ENCODE data around the gene PCLO. TPM values are rescaled to one million over a fixed set of nuclear protein-coding genes. Genes with fewer than 3 reads are reported as not detected.

Gene PCLO
- total and polyA plus RNA-seq, 2 of the 8 experiments (the other 6 are each of a cell fraction or from before 2014, with no cell fraction given), result 1.5 to 3.2 TPM

DNA sequence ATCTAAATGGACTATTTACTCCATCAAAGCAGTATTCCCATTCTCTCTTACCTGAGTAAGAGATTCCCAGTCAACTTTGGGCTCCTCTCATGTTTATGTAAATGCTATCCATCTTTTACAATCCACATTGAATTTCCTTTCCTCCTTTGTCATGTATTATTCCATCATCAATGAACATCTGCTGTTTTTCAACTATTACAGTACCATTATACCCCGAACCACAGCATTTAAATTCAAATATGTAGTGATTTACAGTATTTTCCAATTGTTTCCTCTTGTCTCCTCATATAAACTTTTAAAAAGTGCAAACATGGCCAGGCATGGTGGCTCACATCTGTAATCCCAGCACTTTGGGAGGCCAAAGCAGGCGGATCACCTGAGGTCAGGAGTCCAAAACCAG is 20.3 kb downstream of the PCLO start:
- 79% methylated on average over 2 of the region's 2 CpGs; no CpG with 5 or more reads in 1 of the 2 experiments for WGBS, 2 experiments (ENCODE audit: extremely low coverage in 1 of 2, insufficient coverage in 1 of 2, insufficient read length in 1 of 2, insufficient replicate concordance in 2 of 2, low coverage in 1 of 2, low lambda C conversion rate in 2 of 2, missing lambda C conversion rate in 1 of 2)
- Histone ChIP-seq H2BK5ac (ENCODE audit: low read depth, low read length) (no peak overlapping the region), H4K91ac (replicated peaks; ENCODE audit: insufficient read length, low read length) (no peak overlapping the region)
- TF ChIP-seq ZNF274 (IDR thresholded peaks at IDR 0.05; ENCODE audit: borderline replicate concordance, extremely low read depth, low read length), result no peak
- TF ChIP-seq JUN (IDR thresholded peaks at IDR 0.05; ENCODE audit: low read depth, low read length), result no peak
- TF ChIP-seq ASH2L (IDR thresholded peaks at IDR 0.05; ENCODE audit: low read length), result no peak
- TF ChIP-seq SRF (IDR thresholded peaks at IDR 0.05; ENCODE audit: low read depth, low read length), result no peak
- TF ChIP-seq GABPA (IDR thresholded peaks at IDR 0.05; ENCODE audit: borderline replicate concordance, insufficient read depth, low read length), result no peak
- no peak for TF ChIP-seq SP1 (IDR thresholded peaks at IDR 0.05; ENCODE audit: low read depth, low read length)

More for the DNA sequence above, 20.3 kb downstream of the PCLO start:
- no peak overlapping the region for H3K4me3 ChIP-seq (ENCODE audit: extremely low read depth in 1 of 4, insufficient read depth in 2 of 4, low read depth in 3 of 4, low read length in 4 of 4)
- no peaks in the 10 kb centered on the region for H3K23me2 ChIP-seq (ENCODE audit: low read depth, low read length)
- no peak for FAIRE-seq
- no peak overlapping the region for H3K56ac ChIP-seq (replicated peaks; ENCODE audit: insufficient read length, low read depth, low read length)
- no peak overlapping the region for H4K5ac ChIP-seq (ENCODE audit: insufficient read length, low read depth, low read length)
- no peak overlapping the region for H3K23ac ChIP-seq (ENCODE audit: insufficient read length)
- H3K79me1 ChIP-seq (ENCODE audit: low read depth, low read length), result no peaks in the 10 kb centered on the region; the same call in 1 of the 2 replicates
- no peak overlapping the region for H2AK5ac ChIP-seq (ENCODE audit: low read depth, low read length)
- H2BK120ac ChIP-seq (replicated peaks; ENCODE audit: low read depth, low read length), result no peak overlapping the region
- H2BK12ac ChIP-seq (ENCODE audit: low read depth, low read length), result no peak overlapping the region
- no peaks in the 10 kb centered on the region for H3K27me3 ChIP-seq (replicated peaks in 1 of 4; ENCODE audit: control insufficient read depth in 3 of 4, extremely low read depth in 1 of 4, insufficient read depth in 3 of 4, low read length in 3 of 4)
- no peak overlapping the region for H3K27ac ChIP-seq (ENCODE audit: low read depth, low read length)
- no peak overlapping the region for H2AFZ ChIP-seq (ENCODE audit: low read length)
- no peaks in the 10 kb centered on the region for H3K36me3 ChIP-seq (ENCODE audit: control insufficient read depth in 2 of 4, insufficient read depth in 4 of 4, low read length in 3 of 4)
- no peak overlapping the region for H3K9ac ChIP-seq (replicated peaks in 1 of 4; ENCODE audit: extremely low read depth in 1 of 4, low read depth in 3 of 4, low read length in 3 of 4)
- no peaks in the 10 kb centered on the region for H3K9me3 ChIP-seq (ENCODE audit: insufficient read depth in 2 of 2, low read depth in 1 of 2, low read length in 1 of 2)
- ChIA-PET POLR2A (ENCODE audit: partially characterized antibody) (interaction anchor here (0.7 kb wide), 1 partner anchor 91 kb away, joined by 4 read pairs; no protein-coding TSS in a partner anchor), CTCF (ENCODE audit: partially characterized antibody) (interaction anchor here (1.0 kb wide), 1 partner anchor 20 kb away, joined by 3 read pairs; the partner anchor contains the start of gene PCLO)
- H2BK20ac ChIP-seq (ENCODE audit: low read length), result no peak overlapping the region
- H4K20me1 ChIP-seq (replicated peaks in 1 of 2; ENCODE audit: control insufficient read depth in 1 of 2, insufficient read depth in 2 of 2, low read length in 2 of 2), result no peaks in the 10 kb centered on the region
- H2BK15ac ChIP-seq (ENCODE audit: low read length), result no peak overlapping the region
- H3K18ac ChIP-seq (ENCODE audit: extremely low read depth, low read length), result no peak overlapping the region
- no peak overlapping the region for H3K4me2 ChIP-seq (ENCODE audit: insufficient read depth in 1 of 2, low read depth in 2 of 2, low read length in 2 of 2)
- no peaks in the 10 kb centered on the region for H3K79me2 ChIP-seq (ENCODE audit: control insufficient read depth in 1 of 2, insufficient read depth in 2 of 2, low read length in 2 of 2)
- H3K14ac ChIP-seq (ENCODE audit: insufficient read length), result no peak overlapping the region
- H3K4ac ChIP-seq (replicated peaks; ENCODE audit: insufficient read length, low read depth, low read length), result no peak overlapping the region
- H3K4me1 ChIP-seq (replicated peaks in 1 of 4; ENCODE audit: control insufficient read depth in 3 of 4, insufficient read depth in 4 of 4, low read length in 3 of 4), result peaks cover 0 to 4% (median 0%) of the 10 kb centered on the region in 4 experiments; a peak in 1 of 7 replicates
- H4K8ac ChIP-seq (ENCODE audit: extremely low read depth, insufficient read depth, low read length), result no peak overlapping the region
- no peak for DNase-seq (ENCODE audit: low read depth in 1 of 2, low spot score in 2 of 2)
